GM12864 (cell line): ENCODE measurements around the gene DLG3.
"Not testable (repeated sequence)": the region's sequence is repeated elsewhere in the genome, so short reads cannot be mapped to it uniquely, and the experiment has no call there.

ENCODE experiments used
- DNase-seq: peaks from one replicate; pipeline ENCODE4 v3.0.0-alpha.2; 2011; ENCODE audit warnings: low read depth
- H3K4me3 ChIP-seq: 2 replicates; pipeline ENCODE4 v1.5.1; 2011; ENCODE audit warnings: mild to moderate bottlenecking, low read depth, low read length, control low read depth
- CTCF ChIP-seq: IDR thresholded peaks from 2 replicates; pipeline ENCODE4 v1.5.1; 2011; ENCODE audit warnings: low read depth, mild to moderate bottlenecking, moderate library complexity, low read length, control low read depth, inconsistent platforms; ENCODE audit errors: missing control alignments

DLG3 gene

GRCh38 chrX:70497026-70497425 is 52.4 kb downstream of the DLG3 start:
- no peak overlapping the region for H3K4me3 ChIP-seq
- DNase-seq, result no peak
- TF ChIP-seq CTCF, result no peak

- H3K4me3 ChIP-seq, result no peak overlapping the region
- no peak for DNase-seq
- no peak for TF ChIP-seq CTCF
These were observed 53.5 kb downstream of the DLG3 start for GRCh38 chrX:70498129-70498528.

GRCh38 chrX:70500826-70501225 is 56.2 kb downstream of the DLG3 start:
- H3K4me3 ChIP-seq, result no peak overlapping the region
- no peak for DNase-seq
- TF ChIP-seq CTCF, result no peak

GRCh38 chrX:70504772-70505450 is 60.3 kb downstream of the DLG3 start:
- TF ChIP-seq CTCF, result no peak
- DNase-seq, result no peak

GRCh38 chrX:70505451-70505841 is 60.8 kb downstream of the DLG3 start:
- no peak overlapping the region for H3K4me3 ChIP-seq
- no peak for DNase-seq
- TF ChIP-seq CTCF, result no peak

More at GRCh38 chrX:70504772-70505450, 60.3 kb downstream of the DLG3 start:
- H3K4me3 ChIP-seq, result no peak overlapping the region

- H3K4me3 ChIP-seq, result no peak overlapping the region
- DNase-seq, result no peak
- no peak for TF ChIP-seq CTCF
These were observed 63.8 kb downstream of the DLG3 start for GRCh38 chrX:70508296-70508911.

GRCh38 chrX:70509078-70509477 is 64.4 kb downstream of the DLG3 start:
- DNase-seq, result no peak
- H3K4me3 ChIP-seq, result no peak overlapping the region
- TF ChIP-seq CTCF, result no peak

- DNase-seq, H3K4me3 ChIP-seq: not testable (repeated sequence)
These were observed 70.6 kb downstream of the DLG3 start for GRCh38 chrX:70515270-70515669.

- DNase-seq, result not testable (repeated sequence)
These were observed 71.1 kb downstream of the DLG3 start for GRCh38 chrX:70515692-70516091.

More at GRCh38 chrX:70515692-70516091, 71.1 kb downstream of the DLG3 start:
- not testable (repeated sequence) for H3K4me3 ChIP-seq
